Astrocyte of the spinal cord (primary cell): ENCODE results near the gene ZP1.
A peak's percentile ranks its signal among the peaks of the same experiment; 100 is the strongest.

Source experiments
- DNase-seq: peaks from one replicate; pipeline ENCODE4 v3.0.0; 2011; ENCODE audit warnings: low read depth, low spot score
- H3K4me3 ChIP-seq: 2 replicates; pipeline ENCODE4 v1.5.1; 2011; ENCODE audit warnings: low read depth, mild to moderate bottlenecking, low read length, moderate library complexity
- in situ Hi-C: cut with HindIII; loops from 2 replicates; pipeline ENCODE4 v1.10.0; 2017; ENCODE audit warnings: low sequenced_read_pairs
- TF ChIP-seq, protein P1 (sequence below): IDR thresholded peaks from 2 replicates; pipeline ENCODE4 v1.5.1; 2012; ENCODE audit warnings: low read depth, mild to moderate bottlenecking, low read length, inconsistent platforms

ZP1 gene

DNA sequence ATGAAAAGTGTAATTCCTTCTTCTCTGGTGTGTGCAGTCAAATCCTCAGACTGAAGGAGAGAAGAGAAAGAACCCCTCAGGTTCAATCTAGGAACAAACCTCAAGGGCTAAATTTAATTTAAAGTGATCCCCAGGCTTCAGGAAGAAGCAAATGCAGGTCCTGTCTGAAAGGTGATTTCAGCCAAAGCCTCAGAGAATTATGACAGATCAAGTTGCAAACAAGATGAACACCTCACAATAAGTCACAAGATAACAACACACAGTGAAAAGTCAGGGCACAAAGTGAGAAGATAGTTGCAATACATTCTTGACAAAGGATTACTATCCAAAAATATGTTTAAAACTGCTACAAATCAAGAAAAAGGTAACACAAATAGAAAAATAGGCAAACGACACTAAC lies 11.8 kb downstream of the ZP1 start:
- H3K4me3 ChIP-seq: no peak overlapping the region
- no peak for DNase-seq
- TF ChIP-seq, protein P1, sequence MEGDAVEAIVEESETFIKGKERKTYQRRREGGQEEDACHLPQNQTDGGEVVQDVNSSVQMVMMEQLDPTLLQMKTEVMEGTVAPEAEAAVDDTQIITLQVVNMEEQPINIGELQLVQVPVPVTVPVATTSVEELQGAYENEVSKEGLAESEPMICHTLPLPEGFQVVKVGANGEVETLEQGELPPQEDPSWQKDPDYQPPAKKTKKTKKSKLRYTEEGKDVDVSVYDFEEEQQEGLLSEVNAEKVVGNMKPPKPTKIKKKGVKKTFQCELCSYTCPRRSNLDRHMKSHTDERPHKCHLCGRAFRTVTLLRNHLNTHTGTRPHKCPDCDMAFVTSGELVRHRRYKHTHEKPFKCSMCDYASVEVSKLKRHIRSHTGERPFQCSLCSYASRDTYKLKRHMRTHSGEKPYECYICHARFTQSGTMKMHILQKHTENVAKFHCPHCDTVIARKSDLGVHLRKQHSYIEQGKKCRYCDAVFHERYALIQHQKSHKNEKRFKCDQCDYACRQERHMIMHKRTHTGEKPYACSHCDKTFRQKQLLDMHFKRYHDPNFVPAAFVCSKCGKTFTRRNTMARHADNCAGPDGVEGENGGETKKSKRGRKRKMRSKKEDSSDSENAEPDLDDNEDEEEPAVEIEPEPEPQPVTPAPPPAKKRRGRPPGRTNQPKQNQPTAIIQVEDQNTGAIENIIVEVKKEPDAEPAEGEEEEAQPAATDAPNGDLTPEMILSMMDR: no peak
- in situ Hi-C loops: no loop called here

DNA sequence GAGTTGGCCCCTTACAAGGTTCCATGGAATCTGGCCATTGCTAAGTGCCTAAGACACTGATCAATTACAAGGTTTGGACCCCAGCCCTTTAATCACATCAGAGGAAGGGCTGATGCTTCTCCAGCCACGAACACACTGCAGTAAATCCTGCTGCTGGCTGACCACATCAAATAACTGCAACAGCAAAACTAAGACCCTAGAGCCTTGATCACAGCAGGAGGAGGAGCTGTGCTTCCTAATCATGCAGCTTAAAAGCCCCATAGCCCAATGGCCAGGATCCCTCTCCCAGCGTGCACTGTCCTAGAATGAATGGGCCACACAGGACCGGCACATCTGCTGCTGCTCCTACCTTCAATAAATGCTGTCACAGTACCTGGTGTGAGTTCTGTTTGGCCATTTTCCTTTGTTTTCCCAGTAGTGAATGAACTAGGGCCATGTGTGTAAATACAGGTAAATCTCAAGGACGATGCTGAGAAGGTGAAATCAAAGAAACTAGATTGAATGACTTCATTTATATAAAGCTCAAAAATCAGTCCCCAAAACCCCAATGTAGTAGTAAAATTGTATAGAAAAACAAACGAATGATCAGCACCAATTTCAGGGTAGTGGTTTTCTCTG lies 12.7 kb downstream of the ZP1 start:
- in situ Hi-C loops: no loop called here
- peak; percentile 39 for DNase-seq
- TF ChIP-seq, protein P1: no peak
- no peak overlapping the region for H3K4me3 ChIP-seq

DNA sequence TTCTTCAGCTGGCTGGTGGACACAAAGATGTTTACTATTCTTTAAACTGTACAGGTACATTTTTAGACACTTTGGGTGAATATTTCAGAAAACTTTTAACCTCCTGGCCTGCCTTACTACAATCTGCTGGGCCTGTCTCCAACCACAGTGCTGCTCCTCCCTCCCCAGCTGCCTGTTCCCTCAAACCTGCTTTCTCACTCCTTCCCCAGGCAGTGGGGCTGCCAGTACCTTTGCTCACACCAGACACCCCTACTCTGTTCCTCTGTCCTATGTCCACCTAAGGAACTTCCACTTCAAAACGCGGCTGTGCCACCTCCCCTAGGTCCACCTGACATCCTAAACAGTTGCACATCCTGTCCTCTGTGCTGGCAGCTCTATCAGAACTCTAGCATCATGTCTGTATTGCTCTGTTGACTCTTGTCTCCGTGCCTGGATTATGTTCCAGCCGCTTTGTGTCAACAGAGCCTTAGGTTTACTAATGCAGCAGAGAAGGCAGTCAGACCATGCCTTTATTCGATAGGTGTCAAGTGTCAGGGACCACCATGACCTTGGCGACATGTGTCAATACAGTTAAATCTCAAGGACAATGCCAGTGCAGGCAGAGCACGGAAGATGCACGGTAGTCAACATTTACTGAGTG lies 13.4 kb downstream of the ZP1 start:
- no peak overlapping the region for H3K4me3 ChIP-seq
- in situ Hi-C loops: no loop called here
- TF ChIP-seq, protein P1: no peak
- no peak for DNase-seq

DNA sequence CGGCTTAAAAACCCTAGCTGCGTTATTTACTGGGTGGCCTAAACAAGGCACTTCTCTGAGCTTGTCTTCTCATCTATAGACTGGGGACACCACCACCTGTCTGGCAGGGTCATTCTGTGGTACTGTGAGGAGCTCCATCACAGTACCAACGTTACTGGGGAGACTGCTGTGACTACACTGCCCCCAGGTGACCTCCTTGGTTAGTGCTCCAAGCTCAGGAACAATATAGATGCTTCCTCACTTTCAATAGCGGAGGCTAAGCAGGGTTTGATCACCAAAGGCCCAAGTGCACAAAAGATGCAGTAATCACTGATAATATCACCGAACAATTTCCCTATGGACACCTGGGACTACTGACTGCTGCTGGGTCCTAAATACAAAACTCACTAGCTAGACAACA lies 20.2 kb downstream of the ZP1 start:
- peak; percentile 65 for DNase-seq
- TF ChIP-seq, protein P1: peak; percentile 80
- in situ Hi-C loops: no loop called here
- H3K4me3 ChIP-seq: no peak overlapping the region

DNA sequence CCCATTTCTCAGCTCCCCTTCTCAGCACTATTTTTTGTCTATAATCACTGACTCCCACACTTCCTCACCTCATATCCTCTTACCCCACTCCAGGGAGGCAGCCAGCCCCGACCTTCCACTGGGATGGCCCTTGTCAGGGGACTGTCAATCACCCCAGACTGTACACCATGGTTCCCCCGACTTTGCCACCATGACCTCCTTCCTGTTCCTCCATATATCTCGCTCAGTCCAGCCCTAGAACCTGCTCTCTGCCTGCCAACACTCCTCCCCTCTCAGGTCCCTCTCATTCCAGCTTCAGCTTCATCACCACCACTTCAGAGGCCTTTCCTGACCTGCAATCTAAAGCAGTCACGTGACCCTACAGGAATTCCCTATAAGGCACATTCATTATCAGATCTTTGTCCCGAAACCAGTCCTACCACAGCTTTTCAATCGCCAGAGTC lies 22.5 kb downstream of the ZP1 start:
- in situ Hi-C loops: no loop called here
- no peak overlapping the region for H3K4me3 ChIP-seq
- DNase-seq: no peak
- TF ChIP-seq, protein P1: no peak

DNA sequence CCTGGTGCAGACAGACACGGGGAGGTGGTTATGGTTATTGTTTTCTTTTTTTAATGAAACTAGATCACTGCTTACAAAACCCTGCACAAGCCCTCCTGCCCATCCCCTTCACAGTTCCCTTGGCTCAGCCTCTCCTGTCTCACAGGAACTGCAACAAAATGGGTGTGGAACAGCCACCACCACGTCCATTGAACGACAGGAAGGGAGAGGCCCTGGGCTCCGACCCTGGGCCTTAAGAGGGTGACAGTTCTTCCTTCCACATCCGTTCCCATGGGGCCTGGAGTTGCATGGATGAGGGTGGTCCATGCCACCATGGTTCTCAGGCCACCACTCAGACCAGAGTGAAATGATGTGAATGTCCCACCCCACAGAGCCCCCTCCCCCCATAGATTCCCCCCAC lies 23.4 kb downstream of the ZP1 start:
- TF ChIP-seq, protein P1: no peak
- no peak for DNase-seq
- in situ Hi-C loops: no loop called here
- no peak overlapping the region for H3K4me3 ChIP-seq
